Stimulated activated CD8-positive, alpha-beta memory T cell treated with anti-CD3 and anti-CD28 coated beads, Interleukin-4, amount 100 ng/mL, for 4 hours (primary cell): Measurements from ENCODE around the gene NRDE2.
"Not testable (repeated sequence)": the region's sequence is repeated elsewhere in the genome, so short reads cannot be mapped to it uniquely, and the experiment has no call there.

Experiments
- DNase-seq, 2 donors: peaks; one replicate each; pipeline ENCODE4 v3.0.0-alpha.2; 2020; ENCODE audit warnings: low read depth in 2 of 2, low spot score in 1 of 2

Gene NRDE2

GRCh38 chr14:90344331-90345238, 12.8 kb upstream of the NRDE2 start:
- DNase-seq: no peak

- no peak for DNase-seq
These were observed 10.6 kb upstream of the NRDE2 start for GRCh38 chr14:90342327-90342726.

- no peak for DNase-seq
These were observed 10.0 kb upstream of the NRDE2 start for GRCh38 chr14:90341784-90342183.

GRCh38 chr14:90341232-90341631, 9.5 kb upstream of the NRDE2 start:
- not testable (repeated sequence) for DNase-seq

GRCh38 chr14:90336985-90337384, 5.2 kb upstream of the NRDE2 start:
- DNase-seq: no peak

- DNase-seq: no peak
These were observed 4.7 kb upstream of the NRDE2 start for GRCh38 chr14:90336401-90336800.

GRCh38 chr14:90332271-90332584, 487 bp upstream of the NRDE2 start:
- no peak for DNase-seq

GRCh38 chr14:90330203-90331196, 1.2 kb downstream of the NRDE2 start:
- DNase-seq: no peak

- no peak for DNase-seq
These were observed 9.8 kb downstream of the NRDE2 start for GRCh38 chr14:90321891-90322290.

- DNase-seq: no peak
These were observed 11.9 kb downstream of the NRDE2 start for GRCh38 chr14:90319634-90320541.

GRCh38 chr14:90319173-90319572, 12.6 kb downstream of the NRDE2 start:
- DNase-seq: no peak

- DNase-seq: no peak
These were observed 13.7 kb downstream of the NRDE2 start for GRCh38 chr14:90318016-90318415.

GRCh38 chr14:90317286-90317685, 14.5 kb downstream of the NRDE2 start:
- DNase-seq: no peak

GRCh38 chr14:90308561-90308960, 23.2 kb downstream of the NRDE2 start:
- no peak for DNase-seq

- no peak for DNase-seq
These were observed 26.6 kb downstream of the NRDE2 start for GRCh38 chr14:90305176-90305601.

GRCh38 chr14:90304502-90304901, 27.2 kb downstream of the NRDE2 start:
- DNase-seq: no peak

- no peak for DNase-seq
These were observed 28.3 kb downstream of the NRDE2 start for GRCh38 chr14:90303473-90303872.

- DNase-seq: no peak
These were observed 29.0 kb downstream of the NRDE2 start for GRCh38 chr14:90302529-90303303.

- DNase-seq: no peak
These were observed 30.1 kb downstream of the NRDE2 start for GRCh38 chr14:90301668-90302090.

- DNase-seq: no peak
These were observed 30.6 kb downstream of the NRDE2 start for GRCh38 chr14:90301122-90301521.
